AML-193 (cell line): Measurements from ENCODE around the gene TMEM72.

Experiments used
- DNase-seq, 2 experiments: peaks; one replicate each; lab custom pipeline; 2025; lab: John Stamatoyannopoulos, UW

The TMEM72 gene

DNA sequence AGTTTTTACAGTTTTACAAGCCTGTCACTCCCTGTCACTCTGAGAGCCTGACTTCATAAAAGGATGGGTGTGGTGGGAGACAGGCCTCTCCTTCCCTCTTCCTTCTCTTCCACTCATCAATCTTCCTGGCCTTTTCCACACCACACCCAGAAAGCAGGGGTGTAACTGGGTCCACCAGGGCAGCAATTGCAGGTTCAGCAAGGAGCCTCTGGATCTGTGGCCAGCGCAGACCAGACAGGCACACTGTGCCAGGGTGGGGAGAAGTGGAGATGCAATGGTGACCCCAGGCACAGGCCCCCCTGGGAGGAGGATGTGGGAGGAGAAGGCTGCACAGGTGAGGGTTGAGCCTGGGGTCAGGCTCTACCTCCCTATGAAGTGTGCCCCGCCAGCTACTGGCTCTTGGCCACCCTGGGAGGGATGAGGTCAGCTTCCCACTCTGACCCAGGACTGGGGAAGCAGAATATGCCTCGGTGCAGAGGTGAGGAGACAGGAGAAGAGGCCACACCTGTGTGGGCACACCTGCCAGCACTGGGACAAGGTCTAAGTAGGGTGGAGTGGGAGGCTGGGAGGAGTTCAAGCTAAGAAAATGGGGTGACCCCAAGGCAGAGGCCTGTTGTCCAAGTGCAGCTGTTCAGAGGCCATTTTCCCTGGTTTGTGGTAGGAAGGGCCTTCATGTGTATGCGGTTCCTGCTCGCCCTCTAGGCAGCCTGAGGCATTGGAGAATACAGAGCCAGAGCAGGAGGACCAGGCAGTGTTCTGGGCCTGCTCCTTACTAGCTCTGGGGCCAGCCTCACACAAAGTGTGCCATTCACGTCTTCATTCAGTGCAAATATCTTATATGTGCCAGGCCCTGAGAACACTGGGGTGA, 20.2 kb upstream of the TMEM72 start:
- no peak for DNase-seq

DNA sequence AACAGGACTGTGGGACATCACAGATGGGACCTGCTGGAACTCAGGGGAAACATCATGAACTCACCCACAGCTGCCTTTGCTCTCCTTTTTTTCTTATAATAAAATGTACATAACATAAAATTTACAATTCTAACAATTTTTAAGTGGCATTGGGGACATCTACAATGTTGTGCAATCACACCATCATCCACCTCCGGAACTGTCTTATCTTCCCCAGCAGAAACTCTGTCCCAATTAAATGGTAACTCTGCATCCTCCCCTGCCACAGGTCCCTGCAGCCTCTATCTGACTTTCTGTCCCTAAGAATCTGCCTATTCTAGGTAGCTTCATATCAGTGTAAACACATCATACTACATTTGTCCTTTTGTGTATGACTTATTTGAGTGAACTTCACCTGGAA, 19.4 kb upstream of the TMEM72 start:
- DNase-seq: no peak

DNA sequence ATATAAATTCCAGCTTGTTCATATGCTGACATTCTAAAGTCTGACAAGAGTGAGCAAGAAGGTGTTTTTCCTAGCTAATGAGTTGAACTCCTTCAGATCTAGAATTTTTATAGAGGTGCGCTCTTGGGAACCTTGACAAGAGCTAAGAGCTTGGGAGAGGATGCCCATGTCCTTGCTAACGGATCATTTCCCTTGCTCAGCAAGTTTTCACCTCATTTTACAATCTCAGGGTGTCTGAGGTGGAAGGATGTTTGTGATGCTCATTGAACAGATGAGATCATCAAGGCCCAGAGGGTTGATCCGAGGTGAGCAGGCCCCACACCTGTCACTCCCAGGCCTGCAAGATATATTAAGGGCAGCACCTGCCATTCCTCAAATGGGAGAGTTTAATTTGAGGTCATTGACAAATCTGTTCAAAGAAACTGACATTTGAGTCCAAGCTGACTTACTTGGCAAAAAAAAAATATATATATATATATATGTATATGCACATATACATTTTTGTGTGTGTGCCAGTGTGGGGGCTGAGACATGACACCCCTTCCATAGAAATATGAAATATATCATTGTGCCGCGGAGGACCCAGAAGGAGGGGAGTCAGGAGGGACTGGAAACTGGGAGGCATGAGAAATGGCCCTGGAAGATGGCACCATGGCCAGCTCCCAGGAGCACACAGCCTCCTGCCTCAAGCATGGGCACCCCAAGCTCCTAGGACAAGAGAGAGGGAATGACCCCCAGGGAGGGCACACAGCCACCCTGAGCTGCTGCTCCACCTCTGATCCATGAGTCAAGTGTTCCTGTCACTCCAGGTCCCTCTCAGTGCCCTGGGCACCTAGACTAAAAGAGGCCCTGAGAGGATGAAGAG, 17.3 kb upstream of the TMEM72 start:
- no peak for DNase-seq

DNA sequence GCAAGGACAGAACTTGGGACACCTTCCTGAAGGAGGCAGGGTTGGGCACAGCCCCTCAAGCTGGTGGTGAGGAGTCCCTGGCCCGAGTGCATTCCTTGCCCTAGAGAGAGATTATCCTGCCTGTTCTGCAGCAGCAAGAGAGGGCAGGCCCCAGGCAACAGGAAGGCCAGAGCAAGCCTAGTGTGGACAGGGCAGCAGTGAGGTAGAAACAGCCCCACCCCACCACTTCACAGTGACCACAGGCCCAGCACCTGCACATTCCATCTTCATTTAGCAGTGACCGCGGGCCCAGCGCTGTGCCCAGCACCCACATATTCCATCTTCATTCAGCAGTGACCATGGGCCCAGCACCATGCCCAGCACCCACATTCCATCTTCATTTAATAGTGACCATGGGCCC, 16.4 kb upstream of the TMEM72 start:
- no peak for DNase-seq

DNA sequence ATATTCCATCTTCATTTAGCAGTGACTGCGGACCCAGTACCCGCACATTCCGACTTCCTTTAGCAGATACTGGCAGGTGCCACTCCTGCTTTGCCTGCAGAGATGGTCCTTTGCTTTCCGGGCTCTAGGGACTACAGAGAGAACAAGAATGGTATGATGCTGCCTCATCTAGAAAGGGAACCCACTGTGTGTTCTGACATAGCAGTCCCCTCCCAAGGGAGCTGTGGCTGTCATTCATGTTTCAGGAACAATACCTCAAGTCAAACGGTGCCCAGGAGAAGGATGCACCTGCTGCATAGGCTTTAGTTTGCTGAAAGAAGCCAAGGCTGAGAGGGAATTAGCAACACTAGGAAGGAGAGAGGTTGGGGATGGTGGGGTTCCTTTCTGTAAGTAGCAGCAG, 15.9 kb upstream of the TMEM72 start:
- DNase-seq: no peak

DNA sequence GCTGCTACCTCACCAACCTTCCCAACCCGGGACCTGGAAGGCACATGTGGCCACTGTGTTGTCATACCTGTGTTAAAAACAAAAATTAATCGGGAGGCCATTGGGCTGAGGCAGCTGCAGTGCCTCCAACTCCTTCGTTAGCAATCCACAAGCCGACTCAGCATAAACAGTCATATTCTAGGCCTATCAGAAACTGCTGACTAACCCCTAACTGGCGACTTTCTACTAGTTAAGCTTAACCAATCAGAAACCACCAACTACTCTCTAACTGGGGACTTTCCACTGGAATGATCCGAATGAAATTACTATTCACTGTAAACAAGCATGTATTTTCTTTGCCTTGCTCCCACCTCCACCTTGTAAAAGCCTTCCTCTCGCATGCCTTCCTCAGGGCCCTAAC, 14.1 kb upstream of the TMEM72 start:
- DNase-seq: no peak

DNA sequence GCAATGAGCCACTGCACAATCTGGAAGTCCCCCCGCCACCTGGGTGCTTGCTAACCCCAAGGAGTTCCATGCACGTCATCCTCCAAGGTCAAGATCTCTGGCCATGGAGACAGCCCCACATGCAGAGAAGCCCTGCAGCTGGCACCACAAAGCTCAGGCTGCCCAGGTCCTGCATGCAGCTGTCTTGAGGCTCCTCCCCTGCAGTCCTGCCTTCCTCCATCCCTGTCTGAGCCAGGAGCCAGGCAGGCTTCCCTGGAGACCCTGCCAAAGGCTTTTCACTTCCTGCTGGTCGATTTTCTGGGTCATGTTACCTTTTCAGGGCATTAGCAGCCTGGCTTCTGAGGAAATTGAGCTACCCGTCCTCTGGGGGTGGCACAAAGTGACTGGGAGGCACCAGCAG, 12.5 kb upstream of the TMEM72 start:
- no peak for DNase-seq

DNA sequence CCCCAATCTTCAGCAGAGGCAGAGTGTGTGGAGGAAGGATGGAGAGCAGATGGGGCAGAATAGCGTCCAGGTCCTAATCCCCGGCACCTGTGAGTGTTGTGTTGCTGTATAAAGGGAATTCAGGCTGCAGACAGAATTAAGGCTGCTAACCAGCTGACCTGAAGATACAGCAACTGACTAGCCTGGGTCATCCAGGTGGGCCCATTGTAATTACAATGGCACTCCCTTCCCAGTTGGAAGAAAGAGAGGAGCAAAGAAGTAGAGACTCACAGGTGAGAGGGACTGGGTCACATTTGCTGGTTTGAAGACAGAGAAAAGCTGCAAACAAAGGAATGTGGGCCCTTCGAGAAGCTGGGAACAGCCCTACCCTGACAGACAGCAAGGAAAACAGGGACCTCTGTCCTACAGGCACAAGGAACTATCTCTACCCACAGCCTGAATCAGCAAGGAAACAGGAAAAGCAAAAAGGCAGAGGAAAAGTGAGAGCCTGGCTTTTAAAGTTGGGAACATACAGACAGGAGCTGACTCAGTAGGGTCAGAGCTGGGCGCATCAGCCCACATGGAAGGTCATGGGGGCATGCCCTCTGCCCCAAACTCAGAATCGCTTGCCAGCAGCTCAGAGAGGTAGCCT, 11.6 kb upstream of the TMEM72 start:
- no peak for DNase-seq

DNA sequence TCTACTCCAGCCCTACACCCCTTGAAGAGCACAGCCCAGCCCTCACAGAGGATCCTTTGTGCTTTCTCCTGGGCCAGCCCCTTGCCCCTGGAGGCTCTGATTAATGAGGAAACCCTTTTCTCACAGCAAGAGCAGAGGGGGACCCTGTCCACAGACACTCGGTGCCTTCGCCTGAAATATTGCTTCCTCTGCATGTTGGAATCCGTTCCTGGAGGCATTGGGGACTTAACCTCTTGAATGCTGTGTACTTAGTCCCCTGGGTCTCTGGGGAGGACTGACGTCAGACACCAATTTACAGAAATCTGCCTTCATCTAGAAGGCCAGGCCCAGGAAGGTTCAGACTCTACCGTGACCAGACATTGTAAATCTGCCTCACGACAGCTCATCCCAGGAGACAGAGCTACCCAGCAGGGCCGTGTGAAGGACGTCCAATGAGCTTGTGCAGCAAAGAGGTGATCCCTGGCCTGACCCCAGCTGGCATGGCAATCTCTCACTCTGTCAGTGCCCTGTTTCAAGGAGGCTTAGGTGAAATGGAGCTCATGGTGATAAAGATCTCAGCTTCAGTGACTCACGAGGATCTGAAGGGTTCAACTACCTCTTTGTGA, 8.1 kb upstream of the TMEM72 start:
- DNase-seq: no peak

DNA sequence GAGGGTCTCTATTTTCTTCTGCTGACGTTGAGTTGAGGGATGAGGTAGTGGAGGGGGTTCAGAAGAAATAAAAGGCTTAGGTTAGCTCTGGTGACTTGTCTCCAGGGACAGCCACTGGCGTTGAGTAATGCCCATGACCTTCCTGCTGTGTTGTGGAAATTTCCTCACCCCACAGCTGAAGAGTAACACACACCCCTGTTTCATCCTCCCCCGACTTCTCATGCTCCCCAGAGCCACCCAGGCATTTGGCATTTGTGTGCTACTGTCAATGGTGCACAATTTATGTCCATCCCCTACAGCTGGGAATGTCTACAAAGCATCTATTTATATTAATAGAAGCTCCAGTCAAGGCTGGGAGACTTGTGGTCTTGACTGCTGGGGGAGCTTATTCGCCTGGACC, 4.7 kb upstream of the TMEM72 start:
- peak; percentile 22 to 35 for DNase-seq

DNA sequence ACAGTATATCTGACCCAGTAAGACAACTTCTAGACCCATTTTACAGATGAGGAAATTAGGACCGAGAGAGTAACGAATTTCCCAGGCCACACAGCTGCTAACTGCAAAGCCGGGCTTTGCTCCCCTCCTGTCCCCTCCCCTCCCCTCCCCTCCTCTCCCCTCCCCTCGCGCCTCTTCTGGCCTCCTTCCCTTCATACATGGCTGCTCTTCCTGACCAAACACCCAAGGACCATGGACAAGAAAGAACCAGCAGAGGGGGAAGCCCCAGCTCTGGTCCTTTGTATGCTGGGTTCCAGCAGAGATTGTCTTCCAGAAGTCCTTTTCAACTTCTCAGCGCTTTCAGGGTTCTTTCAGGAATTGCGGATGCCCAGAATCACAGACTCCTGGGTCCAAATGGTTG, 3.6 kb upstream of the TMEM72 start:
- no peak for DNase-seq

DNA sequence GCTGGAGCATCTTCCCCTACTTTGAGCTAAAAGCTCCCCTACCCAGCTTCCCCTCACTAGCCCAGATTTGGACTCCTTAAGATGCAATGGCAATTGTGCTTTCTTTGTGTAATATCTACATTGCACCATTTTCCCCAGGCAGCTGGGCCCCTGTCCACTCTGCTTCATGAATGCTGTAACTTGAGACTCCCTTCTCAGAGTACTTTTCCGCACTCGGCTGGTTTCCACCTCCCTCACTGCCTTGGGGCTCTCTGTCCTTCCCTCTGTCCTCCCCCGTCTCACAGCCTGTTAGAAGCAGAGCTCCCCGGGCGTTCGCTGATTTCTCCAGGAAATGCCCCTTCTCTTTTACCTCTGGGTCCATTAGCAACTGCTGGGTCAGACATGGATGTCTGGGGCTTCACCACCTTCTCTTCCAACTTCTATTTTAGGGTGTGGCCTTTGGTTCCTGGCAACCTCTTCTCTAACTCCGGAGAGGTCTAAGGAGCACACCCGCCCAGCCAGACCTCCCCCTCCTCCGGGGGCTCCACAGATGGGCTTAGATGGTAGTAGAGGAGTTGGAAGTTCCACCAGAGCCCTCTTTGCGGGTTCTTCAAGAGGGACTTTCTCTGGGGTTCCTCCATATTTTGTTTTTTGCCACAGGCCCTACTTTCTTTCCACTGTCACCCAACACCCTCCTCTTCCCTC, 2.9 kb upstream of the TMEM72 start:
- no peak for DNase-seq

DNA sequence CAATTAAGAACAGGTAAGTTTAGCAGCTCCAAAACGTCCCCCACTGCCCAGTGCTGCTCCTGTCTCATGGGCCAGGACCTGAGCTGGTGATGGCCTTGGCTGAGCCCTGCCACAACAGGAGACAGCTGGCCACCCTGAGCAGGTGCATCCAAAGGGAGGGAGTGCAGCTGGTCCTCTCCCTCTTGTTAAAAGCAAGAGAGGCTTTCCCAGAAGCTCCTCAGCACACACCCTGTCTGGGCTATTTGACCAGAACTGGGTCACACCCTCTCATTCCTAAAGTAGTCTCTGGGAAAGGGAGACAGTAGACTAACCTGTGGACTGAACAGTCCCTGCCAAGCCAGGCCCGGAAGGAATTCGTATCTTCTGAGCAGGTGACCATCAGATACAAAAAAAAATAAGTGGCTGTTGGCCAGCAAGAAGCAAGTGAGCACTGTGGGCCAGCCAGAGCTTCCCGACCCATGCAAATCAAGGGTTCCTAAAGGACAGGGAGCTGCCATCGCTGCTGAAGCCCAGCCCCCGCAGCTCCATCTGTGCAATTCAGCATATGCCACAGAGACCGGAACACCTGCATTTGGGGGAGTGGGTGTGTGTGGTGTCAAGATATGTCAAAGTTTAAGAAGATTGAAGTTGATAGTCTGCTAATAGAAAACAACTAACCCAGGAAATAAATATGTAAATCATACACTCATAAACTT, 2.1 kb upstream of the TMEM72 start:
- DNase-seq: no peak

DNA sequence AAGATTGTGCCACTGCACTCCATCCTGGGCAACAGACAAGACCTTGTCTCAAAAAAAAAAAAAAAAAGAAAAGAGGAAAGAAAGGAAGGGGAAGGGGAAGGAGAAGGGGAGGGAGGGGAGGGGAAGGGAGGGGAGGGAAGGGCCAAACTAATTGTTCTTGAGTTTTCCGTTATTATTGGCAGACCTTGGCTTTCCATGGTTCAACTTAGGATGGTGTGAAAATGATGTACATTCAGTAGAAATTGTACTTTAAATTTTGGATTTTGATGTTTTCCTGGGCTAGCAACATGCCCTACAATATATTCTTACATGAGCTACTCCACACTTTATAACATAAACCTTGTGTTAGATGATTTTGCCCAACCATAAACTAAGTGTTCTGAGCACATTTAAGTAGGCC, 1.2 kb upstream of the TMEM72 start:
- no peak for DNase-seq

DNA sequence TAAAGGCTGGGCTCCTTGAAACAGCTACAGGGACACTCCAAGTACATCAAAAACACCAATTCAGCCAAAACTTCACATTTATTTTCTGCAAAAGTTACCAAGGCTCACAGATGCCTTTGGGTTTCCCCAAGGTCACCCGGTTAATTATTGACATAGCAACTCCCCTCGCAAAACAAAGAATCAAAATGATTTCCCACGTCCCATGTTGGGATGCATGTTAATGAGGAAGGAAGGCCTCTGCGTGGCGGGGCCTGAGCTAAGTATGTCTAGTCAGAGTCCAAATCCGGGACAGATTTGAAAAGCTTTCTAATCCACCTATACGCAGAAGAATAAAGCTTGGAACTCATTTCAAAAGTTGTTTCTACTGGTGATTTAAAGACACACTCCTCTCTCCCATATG, 535 bp upstream of the TMEM72 start:
- no peak for DNase-seq

DNA sequence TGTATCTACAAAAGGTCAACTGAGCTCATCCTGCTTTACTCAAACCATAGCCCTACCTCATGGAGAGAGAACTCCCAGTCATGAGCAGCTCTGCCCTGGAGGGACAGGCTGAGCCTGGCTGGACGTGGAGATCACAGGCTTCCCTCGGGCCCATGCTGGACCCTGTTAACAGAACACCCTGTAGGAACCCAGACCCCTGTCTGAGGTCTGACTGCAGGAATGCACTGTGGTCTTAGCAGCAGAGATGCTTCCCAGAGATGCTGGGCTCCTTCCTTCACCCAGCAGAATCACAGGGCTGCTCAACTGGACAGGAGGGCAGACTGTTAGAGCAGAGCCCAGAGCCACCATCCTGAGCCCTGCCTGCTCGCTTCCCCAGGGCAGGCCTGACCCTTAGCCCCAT, 814 bp downstream of the TMEM72 start:
- DNase-seq: no peak

DNA sequence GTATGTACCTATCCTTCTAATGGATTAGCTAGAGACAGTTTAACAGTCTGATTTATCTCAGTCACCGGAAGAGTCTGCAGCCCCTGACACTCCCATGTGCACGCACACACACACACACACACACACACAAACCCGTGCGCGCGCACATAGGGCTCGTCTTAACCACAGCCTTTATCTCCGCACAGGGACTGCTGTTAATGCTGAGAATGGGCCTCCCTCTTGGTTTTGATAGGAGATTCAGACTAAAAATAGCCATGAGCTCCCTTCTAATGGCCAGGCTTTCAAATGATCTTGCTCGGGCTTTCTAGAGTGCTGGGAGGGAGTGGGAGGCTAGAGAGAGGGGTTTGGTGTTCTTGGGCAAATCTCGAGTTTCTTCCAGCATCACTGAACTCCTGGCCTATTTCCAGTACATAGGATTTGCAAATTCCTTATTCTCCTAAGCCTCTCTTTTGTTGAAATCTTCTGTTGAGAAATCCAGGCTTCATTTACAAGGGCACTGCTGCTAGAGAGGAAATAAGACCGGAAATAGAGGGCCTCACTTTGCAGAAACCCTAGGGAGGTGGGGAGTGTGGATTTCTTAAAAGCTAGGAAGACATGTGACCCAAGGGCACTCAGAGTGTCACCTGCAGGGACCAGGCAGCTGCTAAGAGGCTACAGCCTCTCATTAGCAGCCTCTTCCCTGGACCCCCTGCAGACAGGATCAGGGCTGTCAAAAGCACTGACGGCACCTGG, 2.4 kb downstream of the TMEM72 start:
- peak; percentile 90 for DNase-seq

DNA sequence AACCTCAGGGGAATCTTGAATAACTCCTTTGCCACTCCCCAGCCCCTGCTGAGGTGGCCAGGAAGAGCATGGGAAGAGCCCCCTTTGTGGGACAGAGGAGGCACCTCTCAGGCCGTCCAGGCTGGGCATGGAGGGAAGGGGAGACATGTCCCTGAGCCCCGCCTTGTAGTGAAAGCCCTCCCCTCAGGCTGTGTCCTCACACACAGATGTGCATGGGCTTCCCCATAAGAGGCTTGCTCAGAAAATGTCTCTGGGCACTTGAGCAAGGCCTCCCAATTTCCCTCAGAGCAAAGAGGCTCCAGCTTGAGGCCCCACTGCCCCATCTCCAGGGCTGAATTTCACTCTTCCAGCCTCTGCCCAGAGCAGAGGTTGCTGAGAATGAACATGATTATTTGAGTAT, 3.8 kb downstream of the TMEM72 start:
- no peak for DNase-seq

DNA sequence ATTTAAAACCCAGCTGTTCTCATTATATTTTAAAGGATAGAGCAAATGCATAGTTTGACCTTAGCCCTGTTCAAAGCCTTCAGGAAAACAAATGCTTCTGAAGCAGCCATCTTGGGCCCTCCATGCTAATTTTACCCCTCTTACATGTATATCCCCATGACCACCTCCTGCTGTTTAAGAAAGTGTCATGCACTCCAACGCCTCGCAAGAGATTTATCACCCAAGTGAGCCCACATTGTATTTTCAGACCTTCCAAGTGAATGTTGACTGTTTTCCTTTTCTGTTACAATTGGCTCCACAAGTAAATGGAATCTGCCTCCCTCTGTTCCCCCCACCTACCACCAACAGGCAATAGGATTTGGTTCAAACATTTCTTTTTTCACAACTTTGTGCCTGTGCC, 5.3 kb downstream of the TMEM72 start:
- DNase-seq: no peak

DNA sequence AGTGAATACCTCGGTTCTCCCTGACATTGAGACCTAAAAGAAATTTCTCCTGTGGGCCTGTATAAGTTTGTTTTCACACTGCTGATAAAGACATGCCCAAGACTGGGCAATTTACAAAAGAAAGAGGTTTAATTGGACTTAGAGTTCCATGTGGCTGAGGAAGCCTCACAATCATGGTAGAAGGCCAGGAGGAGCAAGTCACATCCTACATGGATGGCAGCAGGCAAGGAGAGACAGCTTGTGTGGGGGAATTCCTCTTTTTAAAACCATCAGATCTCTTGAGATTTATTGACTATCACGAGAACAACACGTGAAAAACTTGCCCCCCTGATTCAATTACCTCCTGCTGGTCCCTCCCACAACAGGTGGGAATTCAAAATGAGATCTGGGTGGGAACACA, 6.7 kb downstream of the TMEM72 start:
- no peak for DNase-seq

DNA sequence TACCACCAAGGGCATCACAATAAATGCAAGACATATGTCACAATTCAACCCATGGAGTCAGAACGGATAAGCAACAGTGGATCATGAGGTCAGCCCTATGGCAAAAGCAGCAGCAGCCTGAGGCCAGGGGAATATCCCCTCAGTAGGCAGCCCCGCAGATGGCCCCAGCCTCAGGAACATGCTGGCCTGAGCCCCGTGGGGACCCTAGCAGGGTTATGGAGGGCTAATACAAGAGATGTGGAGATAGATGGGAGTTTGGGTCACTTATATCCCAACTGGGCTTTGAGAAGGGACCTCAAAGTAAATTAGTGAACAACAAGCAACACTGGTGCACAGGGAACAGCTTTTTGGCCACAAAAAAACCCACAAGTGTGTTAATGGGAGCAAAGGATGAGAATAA, 9.1 kb downstream of the TMEM72 start:
- DNase-seq: no peak
